ENCODE results near the gene INPP5D.
"Not testable (repeated sequence)": the region's sequence is repeated elsewhere in the genome, so short reads cannot be mapped to it uniquely, and the experiment has no call there.

The INPP5D gene

DNA sequence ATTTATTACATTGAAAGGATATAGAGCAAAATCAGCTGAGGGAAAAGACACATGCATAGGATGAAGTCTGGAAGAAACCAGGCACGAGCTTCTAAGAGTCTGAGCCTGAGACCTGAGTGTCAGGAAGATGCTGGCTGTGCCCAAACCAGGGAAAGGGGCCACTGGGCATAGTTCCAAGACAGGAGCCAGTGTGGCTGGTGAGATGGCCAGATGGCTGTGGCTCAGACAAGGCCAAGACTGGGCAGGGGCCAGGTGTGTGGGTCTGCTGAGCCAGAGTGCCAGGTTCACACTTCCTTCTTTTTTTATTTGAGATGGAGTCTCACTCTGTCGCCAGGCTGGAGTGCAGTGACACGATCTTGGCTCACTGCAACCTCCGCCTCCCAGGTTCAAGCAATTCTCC, 95.9 kb downstream of the INPP5D start:
- ATAC-seq, result no peak
- TF ChIP-seq, protein P1, sequence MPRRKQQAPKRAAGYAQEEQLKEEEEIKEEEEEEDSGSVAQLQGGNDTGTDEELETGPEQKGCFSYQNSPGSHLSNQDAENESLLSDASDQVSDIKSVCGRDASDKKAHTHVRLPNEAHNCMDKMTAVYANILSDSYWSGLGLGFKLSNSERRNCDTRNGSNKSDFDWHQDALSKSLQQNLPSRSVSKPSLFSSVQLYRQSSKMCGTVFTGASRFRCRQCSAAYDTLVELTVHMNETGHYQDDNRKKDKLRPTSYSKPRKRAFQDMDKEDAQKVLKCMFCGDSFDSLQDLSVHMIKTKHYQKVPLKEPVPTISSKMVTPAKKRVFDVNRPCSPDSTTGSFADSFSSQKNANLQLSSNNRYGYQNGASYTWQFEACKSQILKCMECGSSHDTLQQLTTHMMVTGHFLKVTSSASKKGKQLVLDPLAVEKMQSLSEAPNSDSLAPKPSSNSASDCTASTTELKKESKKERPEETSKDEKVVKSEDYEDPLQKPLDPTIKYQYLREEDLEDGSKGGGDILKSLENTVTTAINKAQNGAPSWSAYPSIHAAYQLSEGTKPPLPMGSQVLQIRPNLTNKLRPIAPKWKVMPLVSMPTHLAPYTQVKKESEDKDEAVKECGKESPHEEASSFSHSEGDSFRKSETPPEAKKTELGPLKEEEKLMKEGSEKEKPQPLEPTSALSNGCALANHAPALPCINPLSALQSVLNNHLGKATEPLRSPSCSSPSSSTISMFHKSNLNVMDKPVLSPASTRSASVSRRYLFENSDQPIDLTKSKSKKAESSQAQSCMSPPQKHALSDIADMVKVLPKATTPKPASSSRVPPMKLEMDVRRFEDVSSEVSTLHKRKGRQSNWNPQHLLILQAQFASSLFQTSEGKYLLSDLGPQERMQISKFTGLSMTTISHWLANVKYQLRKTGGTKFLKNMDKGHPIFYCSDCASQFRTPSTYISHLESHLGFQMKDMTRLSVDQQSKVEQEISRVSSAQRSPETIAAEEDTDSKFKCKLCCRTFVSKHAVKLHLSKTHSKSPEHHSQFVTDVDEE (CRISPR knock-in tag; IDR thresholded peaks at IDR 0.05), result no peak
- no peak for TF ChIP-seq SNAI2 (CRISPR knock-in tag; IDR thresholded peaks at IDR 0.05)
- no peak for TF ChIP-seq ARNTL (CRISPR knock-in tag; IDR thresholded peaks at IDR 0.05; ENCODE audit: borderline replicate concordance, low read depth)

DNA sequence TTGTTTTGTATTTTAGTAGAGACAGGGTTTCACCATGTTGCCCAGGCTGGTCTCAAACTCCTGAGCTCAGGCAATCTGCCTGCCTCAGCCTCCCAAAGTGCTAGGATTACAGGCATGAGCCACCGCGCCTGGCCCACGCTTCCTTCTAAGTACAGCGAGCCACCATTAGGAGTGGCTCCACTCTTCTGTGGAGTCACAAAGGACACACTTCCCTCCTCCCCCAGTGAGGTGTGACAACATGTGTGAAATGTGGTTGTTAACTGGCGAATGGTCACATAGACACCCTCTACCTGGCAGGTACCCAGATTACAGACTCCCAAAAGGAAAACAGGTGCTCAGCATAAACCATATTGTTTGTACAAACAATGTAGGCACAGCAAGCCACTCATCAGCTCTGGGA, 96.3 kb downstream of the INPP5D start:
- ATAC-seq, result not testable (repeated sequence)

DNA sequence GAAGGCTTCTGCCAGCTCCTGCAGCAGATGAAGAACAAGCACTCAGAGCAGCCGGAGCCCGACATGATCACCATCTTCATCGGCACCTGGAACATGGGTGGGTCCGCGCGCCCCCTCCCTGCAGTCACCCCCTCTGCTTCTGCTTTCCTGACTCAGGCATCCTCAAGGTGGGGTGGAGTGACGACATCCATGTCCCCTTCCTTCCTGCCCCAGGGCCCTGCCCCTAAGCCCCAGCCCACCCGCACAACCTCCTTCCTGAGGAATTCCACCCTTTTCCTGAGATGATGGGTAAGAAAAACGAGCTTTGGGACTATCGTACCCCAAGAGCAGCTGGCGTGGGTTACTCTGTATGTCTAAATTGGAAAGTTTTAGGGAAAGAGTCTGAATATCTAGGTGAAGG, 101.6 kb downstream of the INPP5D start:
- no peak for ATAC-seq
- no peak for TF ChIP-seq ZNF565 (CRISPR knock-in tag; conservative IDR thresholded peaks at IDR 0.05; ENCODE audit: low read depth)
- TF ChIP-seq POU6F1 (CRISPR knock-in tag; IDR thresholded peaks at IDR 0.05; ENCODE audit: borderline replicate concordance, low read depth), result no peak
- TF ChIP-seq ARNTL (CRISPR knock-in tag; IDR thresholded peaks at IDR 0.05; ENCODE audit: borderline replicate concordance, low read depth), result no peak
- TF ChIP-seq ZNF70 (CRISPR knock-in tag; IDR thresholded peaks at IDR 0.05), result no peak
- no peak for TF ChIP-seq RARB (CRISPR knock-in tag; IDR thresholded peaks at IDR 0.05)
- TF ChIP-seq ISL1 (CRISPR knock-in tag; IDR thresholded peaks at IDR 0.05), result no peak
- TF ChIP-seq ZNF8 (CRISPR knock-in tag; IDR thresholded peaks at IDR 0.05), result no peak
- TF ChIP-seq, protein P2, sequence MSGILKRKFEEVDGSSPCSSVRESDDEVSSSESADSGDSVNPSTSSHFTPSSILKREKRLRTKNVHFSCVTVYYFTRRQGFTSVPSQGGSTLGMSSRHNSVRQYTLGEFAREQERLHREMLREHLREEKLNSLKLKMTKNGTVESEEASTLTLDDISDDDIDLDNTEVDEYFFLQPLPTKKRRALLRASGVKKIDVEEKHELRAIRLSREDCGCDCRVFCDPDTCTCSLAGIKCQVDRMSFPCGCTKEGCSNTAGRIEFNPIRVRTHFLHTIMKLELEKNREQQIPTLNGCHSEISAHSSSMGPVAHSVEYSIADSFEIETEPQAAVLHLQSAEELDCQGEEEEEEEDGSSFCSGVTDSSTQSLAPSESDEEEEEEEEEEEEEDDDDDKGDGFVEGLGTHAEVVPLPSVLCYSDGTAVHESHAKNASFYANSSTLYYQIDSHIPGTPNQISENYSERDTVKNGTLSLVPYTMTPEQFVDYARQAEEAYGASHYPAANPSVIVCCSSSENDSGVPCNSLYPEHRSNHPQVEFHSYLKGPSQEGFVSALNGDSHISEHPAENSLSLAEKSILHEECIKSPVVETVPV (CRISPR knock-in tag; IDR thresholded peaks at IDR 0.05), result no peak
- no peak for TF ChIP-seq BACH2 (CRISPR knock-in tag; IDR thresholded peaks at IDR 0.05; ENCODE audit: borderline replicate concordance)
- TF ChIP-seq, protein P3, sequence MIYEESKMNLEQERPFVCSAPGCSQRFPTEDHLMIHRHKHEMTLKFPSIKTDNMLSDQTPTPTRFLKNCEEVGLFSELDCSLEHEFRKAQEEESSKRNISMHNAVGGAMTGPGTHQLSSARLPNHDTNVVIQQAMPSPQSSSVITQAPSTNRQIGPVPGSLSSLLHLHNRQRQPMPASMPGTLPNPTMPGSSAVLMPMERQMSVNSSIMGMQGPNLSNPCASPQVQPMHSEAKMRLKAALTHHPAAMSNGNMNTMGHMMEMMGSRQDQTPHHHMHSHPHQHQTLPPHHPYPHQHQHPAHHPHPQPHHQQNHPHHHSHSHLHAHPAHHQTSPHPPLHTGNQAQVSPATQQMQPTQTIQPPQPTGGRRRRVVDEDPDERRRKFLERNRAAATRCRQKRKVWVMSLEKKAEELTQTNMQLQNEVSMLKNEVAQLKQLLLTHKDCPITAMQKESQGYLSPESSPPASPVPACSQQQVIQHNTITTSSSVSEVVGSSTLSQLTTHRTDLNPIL (CRISPR knock-in tag; IDR thresholded peaks at IDR 0.05; ENCODE audit: low read depth), result no peak
- no peak for TF ChIP-seq ZFP30 (CRISPR knock-in tag; IDR thresholded peaks at IDR 0.05)
- TF ChIP-seq OSR1 (CRISPR knock-in tag; IDR thresholded peaks at IDR 0.05), result no peak

GRCh38 chr2:233162770-233163169, 102.6 kb downstream of the INPP5D start:
- no peak for ATAC-seq
- TF ChIP-seq BACH2 (CRISPR knock-in tag; IDR thresholded peaks at IDR 0.05; ENCODE audit: borderline replicate concordance), result no peak
- no peak for TF ChIP-seq PPARA (CRISPR knock-in tag; IDR thresholded peaks at IDR 0.05; ENCODE audit: borderline replicate concordance)
- no peak for TF ChIP-seq SNAI2 (CRISPR knock-in tag; IDR thresholded peaks at IDR 0.05)
- no peak for TF ChIP-seq ZNF70 (CRISPR knock-in tag; IDR thresholded peaks at IDR 0.05)
- TF ChIP-seq CSDC2 (CRISPR knock-in tag; IDR thresholded peaks at IDR 0.05), result no peak

- ATAC-seq, result no peak
- TF ChIP-seq OSR1 (CRISPR knock-in tag; IDR thresholded peaks at IDR 0.05), result no peak
- TF ChIP-seq PPARA (CRISPR knock-in tag; IDR thresholded peaks at IDR 0.05; ENCODE audit: borderline replicate concordance), result no peak
- no peak for TF ChIP-seq ARNTL (CRISPR knock-in tag; IDR thresholded peaks at IDR 0.05; ENCODE audit: borderline replicate concordance, low read depth)
- no peak for TF ChIP-seq SNAI2 (CRISPR knock-in tag; IDR thresholded peaks at IDR 0.05)
- TF ChIP-seq CSDC2 (CRISPR knock-in tag; IDR thresholded peaks at IDR 0.05), result no peak
- no peak for TF ChIP-seq TOX (CRISPR knock-in tag; IDR thresholded peaks at IDR 0.05; ENCODE audit: borderline replicate concordance)
- no peak for TF ChIP-seq ZNF8 (CRISPR knock-in tag; IDR thresholded peaks at IDR 0.05)
- TF ChIP-seq, protein P1 (CRISPR knock-in tag; IDR thresholded peaks at IDR 0.05), result no peak
- TF ChIP-seq ZFP3 (CRISPR knock-in tag; IDR thresholded peaks at IDR 0.05), result no peak
- no peak for TF ChIP-seq TCF4 (CRISPR knock-in tag; IDR thresholded peaks at IDR 0.05; ENCODE audit: borderline replicate concordance)
- TF ChIP-seq BACH2 (CRISPR knock-in tag; IDR thresholded peaks at IDR 0.05; ENCODE audit: borderline replicate concordance), result no peak
- no peak for TF ChIP-seq ISL1 (CRISPR knock-in tag; IDR thresholded peaks at IDR 0.05)
- TF ChIP-seq ZC3H10 (CRISPR knock-in tag; IDR thresholded peaks at IDR 0.05), result no peak
- TF ChIP-seq, protein P2 (CRISPR knock-in tag; IDR thresholded peaks at IDR 0.05), result no peak
- TF ChIP-seq ZFP30 (CRISPR knock-in tag; IDR thresholded peaks at IDR 0.05), result no peak
These were observed 103.5 kb downstream of the INPP5D start for GRCh38 chr2:233163486-233164103.

Measured in SK-N-SH treated with all-trans-retinoic acid at 6 μM for 48 hours (cell line).